Brain pericyte (primary cell): Measurements from ENCODE around the gene TWIST2.

Source experiments
- DNase-seq: peaks from one replicate; pipeline ENCODE4 v3.0.0-alpha.2; 2012; ENCODE audit warnings: low read depth, low spot score

Gene TWIST2

GRCh38 chr2:238954841-238955591, 107.1 kb downstream of the TWIST2 start:
- DNase-seq = no peak

GRCh38 chr2:238955648-238956531, 108.0 kb downstream of the TWIST2 start:
- DNase-seq = no peak

GRCh38 chr2:238956676-238957075, 108.8 kb downstream of the TWIST2 start:
- no peak for DNase-seq
